CD4-positive, CD25-positive, alpha-beta regulatory T cell (primary cell): ENCODE results near the gene TMEM109. TPM values are rescaled to one million over a fixed set of nuclear protein-coding genes. Genes with fewer than 3 reads are reported as not detected.
A peak's percentile ranks its signal among the peaks of the same experiment; 100 is the strongest.

Experiments used
- ATAC-seq, 2 donors: fragments of 150-1000 bp; cut with Tn5 transposase; one replicate each; pipeline ENCODE4 v1.10.0; 2021; ENCODE audit warnings: low read depth in 2 of 2, moderate number of reproducible peaks in 2 of 2, moderate library complexity in 1 of 2
- DNase-seq, 3 donors: peaks; one replicate each; pipeline versions ENCODE4 v3.0.0 to v3.0.0-alpha.2; 2012 to 2022; ENCODE audit warnings: mixed read lengths in 1 of 3
- H3K27ac ChIP-seq: one replicate; pipeline ENCODE4 v1.7.0; 2013; ENCODE audit warnings: mild to moderate bottlenecking, low read length; ENCODE audit not compliant: insufficient read depth, poor library complexity, severe bottlenecking
- H3K27me3 ChIP-seq: one replicate; pipeline ENCODE4 v1.7.0; 2013; ENCODE audit warnings: low read length; ENCODE audit not compliant: control insufficient read depth, insufficient read depth
- H3K36me3 ChIP-seq: one replicate; pipeline ENCODE4 v1.7.0; 2013; ENCODE audit warnings: mild to moderate bottlenecking, low read length, moderate library complexity; ENCODE audit not compliant: control insufficient read depth, insufficient read depth
- H3K4me1 ChIP-seq: 2 replicates; pipeline ENCODE4 v1.7.0; 2013; ENCODE audit warnings: mild to moderate bottlenecking, low read length; ENCODE audit not compliant: insufficient read depth, control insufficient read depth, poor library complexity, severe bottlenecking
- H3K4me3 ChIP-seq: one replicate; pipeline ENCODE4 v1.7.0; 2013; ENCODE audit warnings: low read depth, mild to moderate bottlenecking, low read length, moderate library complexity
- H3K9me3 ChIP-seq, 2 experiments: 1 replicate in 1 of 2; 2 replicates in 1 of 2; pipeline ENCODE4 v1.7.0; 2013; ENCODE audit warnings: low read length in 2 of 2, mild to moderate bottlenecking in 1 of 2, moderate library complexity in 1 of 2; ENCODE audit not compliant: control insufficient read depth in 2 of 2
- H3K27ac Mint-ChIP-seq, 3 donors: one replicate each; pipeline ENCODE4 v1.8.0; 2020 to 2022; ENCODE audit warnings: mild to moderate bottlenecking in 3 of 3, mixed read lengths in 3 of 3, moderate library complexity in 2 of 3
- H3K27me3 Mint-ChIP-seq: one replicate; pipeline ENCODE4 v1.8.0; 2022; ENCODE audit warnings: mild to moderate bottlenecking, mixed read lengths
- H3K36me3 Mint-ChIP-seq: one replicate; pipeline ENCODE4 v1.8.0; 2020; ENCODE audit warnings: mixed read lengths
- H3K4me1 Mint-ChIP-seq, 4 donors: one replicate each; pipeline ENCODE4 v1.8.0; 2020 to 2022; ENCODE audit warnings: mixed read lengths in 4 of 4, mild to moderate bottlenecking in 1 of 4
- H3K4me3 Mint-ChIP-seq, 4 donors: one replicate each; pipeline ENCODE4 v1.8.0; 2020 to 2022; ENCODE audit warnings: mild to moderate bottlenecking in 4 of 4, mixed read lengths in 4 of 4, moderate library complexity in 3 of 4
- H3K9me3 Mint-ChIP-seq, 7 donors: one replicate each; pipeline ENCODE4 v1.8.0; 2020 to 2022; ENCODE audit warnings: mixed read lengths in 7 of 7, mild to moderate bottlenecking in 3 of 7, moderate library complexity in 2 of 7
- polyA plus RNA-seq, 4 donors: library from polyadenylated mRNA; unstranded; fragments of 300-500 nt; fragmentation: Illumina TruSeq; gene quantifications; one replicate each; pipeline ENCODE4 v1.2.3, GENCODE V29; 2021
- total RNA-seq: library from RNA; stranded (reverse); gene quantifications from one replicate; pipeline ENCODE4 v1.2.3, GENCODE V29; 2022

The TMEM109 gene
- total and polyA plus RNA-seq, 5 donors from 2014 or later, result 49.9 to 215 (median 192) TPM

DNA sequence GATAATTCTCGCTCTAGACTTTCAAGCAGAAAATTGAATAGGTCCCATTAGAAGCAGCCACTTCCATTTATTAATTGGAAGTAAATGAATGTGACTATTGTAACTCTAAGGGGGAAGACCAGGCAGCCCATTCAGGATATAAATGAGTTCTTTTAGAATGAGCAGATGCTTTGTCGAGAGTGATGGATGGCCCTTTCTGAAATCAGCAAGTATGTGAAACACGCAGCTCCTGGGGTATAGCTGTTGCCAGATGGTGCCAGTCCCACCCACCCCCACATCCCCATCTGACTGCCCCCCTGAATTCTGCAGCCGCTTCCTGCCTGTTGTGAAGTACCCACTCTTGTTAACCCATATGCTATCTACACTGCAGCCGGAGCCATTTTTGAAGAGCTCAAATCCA is 34.3 kb downstream of the TMEM109 start:
- peaks cover 41% of the 10 kb centered on the region for H3K27me3 Mint-ChIP-seq
- Histone ChIP-seq H3K4me3 (no peak overlapping the region), H3K9me3 (no peaks in the 10 kb centered on the region), H3K4me1 (peaks cover 12% of the 10 kb centered on the region), H3K36me3 (no peaks in the 10 kb centered on the region), H3K27me3 (peaks cover 4% of the 10 kb centered on the region), H3K27ac (no peak overlapping the region)
- peaks cover 0 to 21% (median 3%) of the 10 kb centered on the region in 4 donors for H3K4me1 Mint-ChIP-seq
- H3K4me3 Mint-ChIP-seq, result no peak overlapping the region
- DNase-seq (no peak), ATAC-seq (no peak)
- peaks cover 0 to 1% (median 0%) of the 10 kb centered on the region in 7 donors for H3K9me3 Mint-ChIP-seq
- H3K27ac Mint-ChIP-seq, result no peak overlapping the region
- H3K36me3 Mint-ChIP-seq, result no peaks in the 10 kb centered on the region

DNA sequence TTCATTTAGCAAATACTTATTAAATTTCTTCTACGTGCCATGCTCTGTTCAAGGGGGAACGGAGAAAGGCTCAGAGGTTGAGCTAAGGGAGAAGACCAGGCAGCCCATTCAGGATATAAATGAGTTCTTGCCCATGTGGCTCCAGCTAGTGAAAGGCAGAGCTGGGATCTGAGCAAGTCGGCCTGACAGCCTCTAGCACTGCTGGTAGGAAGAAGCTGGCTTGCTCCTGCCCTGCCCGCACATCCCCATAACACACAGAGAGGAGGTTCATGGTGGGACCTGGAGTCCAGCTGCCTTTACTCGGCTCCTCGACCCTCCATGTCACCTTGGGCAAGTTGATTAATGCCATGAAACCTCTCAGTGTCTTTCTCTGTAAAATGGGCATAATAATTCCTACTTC is 36.1 kb downstream of the TMEM109 start:
- H3K9me3 Mint-ChIP-seq, result peaks cover 0 to 1% (median 0%) of the 10 kb centered on the region in 7 donors
- H3K27me3 Mint-ChIP-seq, result peaks cover 42% of the 10 kb centered on the region
- no peak overlapping the region for H3K4me3 Mint-ChIP-seq
- no peaks in the 10 kb centered on the region for H3K36me3 ChIP-seq
- H3K4me1 Mint-ChIP-seq, result peaks cover 0 to 21% (median 4%) of the 10 kb centered on the region in 4 donors
- ATAC-seq, result no peak
- H3K27me3 ChIP-seq, result peaks cover 5% of the 10 kb centered on the region
- H3K4me1 ChIP-seq, result peaks cover 12% of the 10 kb centered on the region
- no peak for DNase-seq
- no peak overlapping the region for H3K4me3 ChIP-seq
- H3K9me3 ChIP-seq, result no peaks in the 10 kb centered on the region
- H3K27ac ChIP-seq, result no peak overlapping the region
- H3K27ac Mint-ChIP-seq, result no peak overlapping the region
- H3K36me3 Mint-ChIP-seq, result no peaks in the 10 kb centered on the region

DNA sequence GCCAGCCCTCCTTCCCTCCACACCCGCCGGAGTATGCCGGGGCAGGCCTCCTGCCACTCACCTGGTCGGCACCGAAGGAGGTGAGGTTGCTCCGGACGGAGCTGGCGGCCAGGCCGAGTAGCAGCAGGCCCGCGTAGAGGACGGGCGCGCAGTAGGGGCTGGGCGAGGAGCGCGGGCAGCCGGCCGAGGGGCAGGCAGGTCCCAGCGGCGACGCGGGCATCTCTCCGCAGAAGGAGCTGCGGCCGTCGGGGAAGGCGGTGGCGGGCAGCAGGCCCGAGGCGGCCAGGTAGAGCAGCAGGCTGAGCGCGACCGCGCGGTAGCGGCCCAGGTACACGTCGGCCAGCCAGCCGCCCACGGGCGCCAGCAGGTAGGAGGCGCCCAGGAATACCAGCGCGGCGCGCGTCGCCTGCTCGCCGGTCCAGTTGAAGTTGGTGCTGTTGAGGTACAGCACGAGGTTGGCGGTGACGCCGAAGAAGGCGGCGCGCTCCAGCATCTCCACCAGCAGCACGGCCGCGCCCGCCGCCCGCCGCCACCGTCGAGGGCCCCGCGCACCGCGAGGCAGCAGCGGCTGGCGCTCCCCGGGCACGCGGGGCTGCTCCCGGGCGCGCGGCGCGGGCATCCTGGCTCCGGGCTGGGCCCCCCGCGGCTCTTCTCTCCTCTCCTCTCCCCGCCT is 37.1 kb downstream of the TMEM109 start:
- DNase-seq (peak in 2 of 3 donors; percentile 9 to 29), ATAC-seq (peak in 1 of 2 donors; percentile 15)
- H3K4me1 ChIP-seq, result peaks cover 12% of the 10 kb centered on the region
- peaks cover 37% of the 10 kb centered on the region for H3K27me3 Mint-ChIP-seq
- H3K36me3 ChIP-seq, result no peaks in the 10 kb centered on the region
- no peaks in the 10 kb centered on the region for H3K9me3 ChIP-seq
- peaks cover 0 to 1% (median 0%) of the 10 kb centered on the region in 7 donors for H3K9me3 Mint-ChIP-seq
- no peak overlapping the region for H3K4me3 Mint-ChIP-seq
- H3K4me1 Mint-ChIP-seq, result peaks cover 0 to 20% (median 4%) of the 10 kb centered on the region in 4 donors
- no peak overlapping the region for H3K27ac Mint-ChIP-seq
- no peak overlapping the region for H3K4me3 ChIP-seq
- H3K36me3 Mint-ChIP-seq, result no peaks in the 10 kb centered on the region
- no peak overlapping the region for H3K27ac ChIP-seq
- peaks cover 5% of the 10 kb centered on the region for H3K27me3 ChIP-seq

DNA sequence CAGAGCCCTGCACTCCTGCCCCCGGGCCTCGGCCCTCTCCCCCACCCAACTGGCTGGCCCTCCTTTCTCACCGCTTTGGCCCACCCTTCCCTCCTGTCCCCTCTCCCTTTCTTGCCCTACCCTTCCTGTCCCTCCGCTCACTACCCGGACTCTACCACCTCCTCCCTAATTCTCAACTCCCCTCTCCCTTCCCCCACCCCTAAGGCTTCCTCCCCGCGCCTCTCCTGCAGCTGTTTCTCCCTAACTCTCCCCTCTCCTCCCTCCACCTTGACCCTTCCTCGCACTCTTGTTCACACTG is 37.6 kb downstream of the TMEM109 start:
- Mint-ChIP-seq H3K27me3 (peaks cover 36% of the 10 kb centered on the region), H3K27ac (no peak overlapping the region), H3K9me3 (peaks cover 0 to 1% (median 0%) of the 10 kb centered on the region in 7 donors), H3K36me3 (no peaks in the 10 kb centered on the region), H3K4me3 (peak overlapping the region in 2 of 4 donors; percentile 74 to 80), H3K4me1 (peaks cover 0 to 20% (median 4%) of the 10 kb centered on the region in 4 donors)
- DNase-seq (no peak), ATAC-seq (no peak)
- Histone ChIP-seq H3K4me1 (peaks cover 12% of the 10 kb centered on the region), H3K27me3 (peaks cover 5% of the 10 kb centered on the region), H3K9me3 (no peaks in the 10 kb centered on the region), H3K4me3 (no peak overlapping the region), H3K36me3 (no peaks in the 10 kb centered on the region), H3K27ac (no peak overlapping the region)

DNA sequence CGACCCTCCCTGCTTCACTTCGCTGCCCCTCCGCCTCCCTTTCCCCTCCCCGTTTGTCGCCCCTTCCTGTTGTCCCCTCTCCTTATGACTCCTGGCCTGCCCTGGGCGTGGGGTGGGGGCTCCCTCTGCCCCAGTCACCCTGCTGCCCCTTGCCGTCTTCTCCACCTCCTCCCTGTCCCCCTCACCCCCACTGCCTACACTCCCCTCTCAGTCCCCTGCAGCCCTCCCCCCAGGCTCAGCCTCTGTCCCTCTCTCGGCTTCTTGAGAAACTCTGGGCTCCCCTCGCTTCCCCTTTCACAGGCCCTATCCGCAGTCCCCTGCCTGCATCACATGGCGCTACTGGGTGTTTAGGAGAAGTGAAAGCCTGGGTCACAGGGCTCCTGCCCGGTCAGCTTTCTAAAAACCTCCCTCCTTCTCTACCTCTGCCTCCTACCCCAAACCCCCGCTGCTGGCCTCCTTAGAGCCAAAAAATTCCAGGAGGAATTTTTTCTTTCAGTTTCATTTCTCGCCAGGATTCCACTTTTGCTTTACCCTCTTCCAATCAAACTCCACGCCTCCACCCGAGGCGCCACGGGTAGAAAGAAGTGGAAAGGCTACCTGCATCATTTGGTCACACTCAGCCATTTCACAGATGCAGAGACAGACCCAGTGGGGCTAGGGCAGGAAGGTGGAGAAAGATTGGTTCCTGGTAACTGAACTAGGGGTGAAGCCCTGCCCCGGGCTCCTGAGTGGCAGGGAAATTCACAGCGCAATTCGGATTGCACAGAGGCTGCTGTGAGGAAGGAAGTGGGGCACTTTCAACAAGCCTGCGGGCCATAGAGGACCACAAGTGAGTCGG is 38.2 kb downstream of the TMEM109 start, which contains the start of gene SLC15A3:
TSS of gene SLC15A3 (minus strand) at position 273 of the 838 bp plus-strand sequence. CDS start 625 bp downstream, outside the sequence.
- Histone ChIP-seq H3K9me3 (no peaks in the 10 kb centered on the region), H3K4me1 (peaks cover 12% of the 10 kb centered on the region), H3K4me3 (no peak within 1 kb of the TSS), H3K27ac (no peak within 1 kb of the TSS), H3K27me3 (peaks cover 5% of the 10 kb centered on the region), H3K36me3 (no peaks in the 10 kb centered on the region)
- peaks cover 0 to 20% (median 4%) of the 10 kb centered on the region in 4 donors for H3K4me1 Mint-ChIP-seq
- ATAC-seq (peak; percentile 63 to 66), DNase-seq (peak in 1 of 3 donors; percentile 14)
- peak within 1 kb of the TSS in 2 of 3 donors; percentile 42 to 69 for H3K27ac Mint-ChIP-seq
- H3K27me3 Mint-ChIP-seq, result peaks cover 41% of the 10 kb centered on the region
- no peaks in the 10 kb centered on the region for H3K36me3 Mint-ChIP-seq
- peak within 1 kb of the TSS in 3 of 4 donors; percentile 35 to 80 (median 74) for H3K4me3 Mint-ChIP-seq
- peaks cover 0 to 1% (median 0%) of the 10 kb centered on the region in 7 donors for H3K9me3 Mint-ChIP-seq

DNA sequence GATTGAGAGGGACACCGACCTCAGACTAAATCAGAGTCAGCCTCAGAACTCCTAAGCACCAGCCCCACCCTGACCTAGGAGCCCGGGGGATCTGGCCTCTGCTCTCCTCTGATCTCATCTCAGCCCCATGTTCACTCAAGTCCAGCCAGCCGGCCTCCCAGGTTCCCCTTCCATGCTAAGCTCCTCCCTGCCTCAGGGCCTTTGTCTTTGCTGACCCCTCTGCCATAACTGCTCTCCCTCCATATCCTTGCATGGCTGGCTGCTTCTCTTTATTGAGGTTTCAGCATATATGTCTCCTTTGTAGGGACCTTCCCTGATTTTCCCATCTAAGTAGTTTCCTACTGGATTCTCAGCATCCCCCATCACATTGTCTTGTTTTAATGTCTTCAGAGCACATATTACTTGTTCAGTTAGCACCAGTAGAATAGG is 38.8 kb downstream of the TMEM109 start:
- no peaks in the 10 kb centered on the region for H3K9me3 ChIP-seq
- peaks cover 5% of the 10 kb centered on the region for H3K27me3 ChIP-seq
- H3K36me3 Mint-ChIP-seq, result no peaks in the 10 kb centered on the region
- H3K27me3 Mint-ChIP-seq, result peaks cover 47% of the 10 kb centered on the region
- peak overlapping the region in 1 of 4 donors; percentile 28 for H3K4me3 Mint-ChIP-seq
- peaks cover 0 to 20% (median 4%) of the 10 kb centered on the region in 4 donors for H3K4me1 Mint-ChIP-seq
- H3K27ac ChIP-seq, result no peak overlapping the region
- H3K27ac Mint-ChIP-seq, result peak overlapping the region in 1 of 3 donors; percentile 26
- peaks cover 0 to 1% (median 0%) of the 10 kb centered on the region in 7 donors for H3K9me3 Mint-ChIP-seq
- no peak overlapping the region for H3K4me3 ChIP-seq
- no peaks in the 10 kb centered on the region for H3K36me3 ChIP-seq
- ATAC-seq (no peak), DNase-seq (no peak)
- H3K4me1 ChIP-seq, result peaks cover 12% of the 10 kb centered on the region

DNA sequence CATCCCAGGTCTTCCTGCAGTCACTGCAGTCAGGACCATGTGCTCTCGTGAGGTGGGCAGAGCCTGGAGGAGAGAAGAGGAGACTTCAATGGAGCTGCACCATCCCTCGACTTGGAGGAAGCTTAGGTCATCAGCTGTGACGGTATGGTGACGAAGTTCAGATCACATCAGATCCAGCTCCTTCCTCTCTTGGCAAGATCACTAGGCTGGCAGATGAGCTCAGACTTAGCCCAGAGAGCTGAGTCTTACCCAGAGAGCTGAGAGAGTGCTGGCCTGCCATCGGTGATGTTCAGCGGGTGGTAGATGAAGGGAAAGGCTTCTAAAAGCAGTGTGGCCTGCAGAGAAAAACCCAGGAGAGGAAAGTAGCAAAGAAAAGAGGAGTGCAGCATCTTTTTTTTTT is 39.8 kb downstream of the TMEM109 start:
- Mint-ChIP-seq H3K36me3 (no peaks in the 10 kb centered on the region), H3K4me3 (no peak overlapping the region), H3K4me1 (peaks cover 0 to 20% (median 4%) of the 10 kb centered on the region in 4 donors), H3K9me3 (peaks cover 0 to 1% (median 0%) of the 10 kb centered on the region in 7 donors), H3K27ac (peak overlapping the region in 1 of 3 donors; percentile 84), H3K27me3 (peaks cover 52% of the 10 kb centered on the region)
- Histone ChIP-seq H3K4me1 (peaks cover 12% of the 10 kb centered on the region), H3K27me3 (peaks cover 5% of the 10 kb centered on the region), H3K27ac (no peak overlapping the region), H3K4me3 (no peak overlapping the region), H3K36me3 (no peaks in the 10 kb centered on the region), H3K9me3 (no peaks in the 10 kb centered on the region)
- DNase-seq (no peak), ATAC-seq (no peak)
